ENCODE measurements around the gene RPE. TPM values are rescaled to one million over a fixed set of nuclear protein-coding genes. Genes with fewer than 3 reads are reported as not detected.

RPE gene
- polyA plus RNA-seq, 1 donor from 2014 or later: 73.9 TPM

- no peak overlapping the region for H3K27ac ChIP-seq (ENCODE audit: low read length)
- no peak overlapping the region for H3K9ac ChIP-seq (ENCODE audit: low read length)
- H3K36me3 ChIP-seq (ENCODE audit: insufficient read depth, low read length): no peaks in the 10 kb centered on the region
These were observed 25.6 kb upstream of the RPE start for GRCh38 chr2:209976698-209977385.

More at GRCh38 chr2:209976698-209977385, 25.6 kb upstream of the RPE start:
- no peaks in the 10 kb centered on the region for H3K79me2 ChIP-seq (replicated peaks; ENCODE audit: insufficient read depth, low read length)
- H4K20me1 ChIP-seq (ENCODE audit: insufficient read depth): no peaks in the 10 kb centered on the region
- no peaks in the 10 kb centered on the region for H3F3A ChIP-seq (ENCODE audit: insufficient read depth, low read length, poor library complexity, severe bottlenecking)
- no peak overlapping the region for H3K4me3 ChIP-seq (ENCODE audit: low read length)
- TF ChIP-seq EZH2 (IDR thresholded peaks at IDR 0.05; ENCODE audit: borderline replicate concordance, insufficient read depth, low read length, poor library complexity, severe bottlenecking) (no peak), EP300 (conservative IDR thresholded peaks at IDR 0.05; ENCODE audit: poor library complexity, severe bottlenecking) (no peak), MXI1 (conservative IDR thresholded peaks at IDR 0.05; ENCODE audit: poor library complexity, severe bottlenecking) (no peak), SMC3 (conservative IDR thresholded peaks at IDR 0.05; ENCODE audit: poor library complexity) (no peak), REST (IDR thresholded peaks at IDR 0.05; ENCODE audit: borderline replicate concordance) (no peak), TAF1 (IDR thresholded peaks at IDR 0.05; ENCODE audit: low read depth) (no peak), RAD21 (conservative IDR thresholded peaks at IDR 0.05) (no peak), POLR2AphosphoS5 (IDR thresholded peaks at IDR 0.05) (no peak), CTCF (IDR thresholded peaks at IDR 0.05; ENCODE audit: poor library complexity, severe bottlenecking) (no peak)
- H3K9me3 ChIP-seq (ENCODE audit: low read length): no peaks in the 10 kb centered on the region
- H2AFZ ChIP-seq (ENCODE audit: low read depth, low read length): no peak overlapping the region
- H3K27me3 ChIP-seq (ENCODE audit: insufficient read depth, low read depth, low read length): no peaks in the 10 kb centered on the region
- no peak overlapping the region for H3K4me2 ChIP-seq (ENCODE audit: low read length)
- H3K9me2 ChIP-seq (ENCODE audit: insufficient read depth, low read length): no peaks in the 10 kb centered on the region
